ENCODE results near the gene PDIA6. TPM values are rescaled to one million over a fixed set of nuclear protein-coding genes. Genes with fewer than 3 reads are reported as not detected.

Gene PDIA6
- total and polyA plus RNA-seq, 9 of the 15 experiments (the other 6 are each of a cell fraction or from before 2014, with no cell fraction given): 166 to 268 (median 229) TPM

GRCh38 chr2:10777842-10778723 is 34.5 kb downstream of the PDIA6 start:
- no TSS peak for BruUV-seq (replicated peaks)
- in situ Hi-C loops (cut with MboI): no loop called here
- Histone ChIP-seq H3K4me1 (replicated peaks in 1 of 2; ENCODE audit: control insufficient read depth in 2 of 2, insufficient read depth in 2 of 2, low read length in 2 of 2) (peaks cover 0 to 29% of the 10 kb centered on the region in 2 experiments; a peak in 1 of 5 replicates), H3K9me3 (replicated peaks; ENCODE audit: control insufficient read depth, insufficient read depth, low read depth, low read length) (no peaks in the 10 kb centered on the region), H3K79me2 (ENCODE audit: control insufficient read depth, insufficient read depth, low read length) (no peaks in the 10 kb centered on the region; the same call in 2 of the 3 replicates), H3K27ac (ENCODE audit: extremely low read depth, low read depth, low read length) (no peak overlapping the region), H2AFZ (ENCODE audit: low read depth, low read length) (no peak overlapping the region), H3K36me3 (ENCODE audit: control insufficient read depth, insufficient read depth, low read length) (peaks cover 36% of the 10 kb centered on the region; the same call in 2 of the 3 replicates), H3K4me3 (no peak overlapping the region), H3K4me2 (ENCODE audit: insufficient read depth, low read length) (no peak overlapping the region), H3K27me3 (ENCODE audit: control insufficient read depth in 2 of 2, insufficient read depth in 2 of 2, low read length in 2 of 2) (no peaks in the 10 kb centered on the region), H4K20me1 (replicated peaks; ENCODE audit: control insufficient read depth, insufficient read depth, low read length) (peaks cover 31% of the 10 kb centered on the region), H3K9ac (ENCODE audit: insufficient read depth in 1 of 2, low read depth in 2 of 2, low read length in 2 of 2) (no peak overlapping the region; a peak in 1 of 4 replicates), H3K9me1 (ENCODE audit: control insufficient read depth, insufficient read depth, low read length) (no peaks in the 10 kb centered on the region)
- intact Hi-C loops (cut with micrococcal nuclease): no loop called here
- no peak for FAIRE-seq
- ChIA-PET POLR2A (interaction anchor here (0.6 to 1.6 kb wide), 4 partner anchors 10 to 17 kb away, joined by 4 to 8 read pairs (median 5); no protein-coding TSS in a partner anchor), CTCF (ENCODE audit: low intra/inter-chr PET ratio) (interaction anchor here (0.6 kb wide), 1 partner anchor 358 kb away, joined by 3 read pairs; no protein-coding TSS in a partner anchor)
- TF ChIP-seq POLR2G (IDR thresholded peaks at IDR 0.05; ENCODE audit: low read depth, low read length): peak; percentile 54; the same call in 1 of the 2 replicates
- no peak for TF ChIP-seq HMGN3 (IDR thresholded peaks at IDR 0.05; ENCODE audit: borderline replicate concordance, extremely low read depth, insufficient read length, low read depth, low read length)
- ATAC-seq: no peak
- WGBS (ENCODE audit: insufficient coverage, low coverage, missing lambda C conversion rate): 93% methylated on average over 21 of the region's 27 CpGs
- DNase-seq (ENCODE audit: extremely low read depth in 1 of 4, low spot score in 3 of 4): no peak

Measured in K562 (cell line).